B cell (primary cell): ENCODE data around the gene CUBN. TPM values are rescaled to one million over a fixed set of nuclear protein-coding genes. Genes with fewer than 3 reads are reported as not detected.

Experiments
- ATAC-seq: fragments of 200-7000 bp; cut with Tn5 transposase; one replicate; pipeline ENCODE4 v1.10.0; 2021; ENCODE audit warnings: low read depth, mild to moderate bottlenecking, moderate number of reproducible peaks, moderate library complexity
- CTCF ChIA-PET: fragments of 350-600 bp; sonication (Branson Sonifier 250); formaldehyde crosslinking; loops from one replicate; lab custom pipeline; 2021; ENCODE audit warnings: antibody characterized with exemption, inconsistent platforms; lab: Charles Lee
- POLR2A ChIA-PET: fragments of 350-600 bp; sonication (Branson Sonifier 250); formaldehyde crosslinking; loops from one replicate; lab custom pipeline; 2021; ENCODE audit warnings: antibody characterized with exemption; lab: Charles Lee
- DNase-seq: peaks from one replicate; pipeline ENCODE4 v3.0.0; 2013
- H2AFZ ChIP-seq: 2 replicates; pipeline ENCODE4 v1.6.1; 2012; ENCODE audit warnings: mild to moderate bottlenecking, low read depth, low read length; ENCODE audit not compliant: insufficient read depth, poor library complexity, severe bottlenecking
- H3K27ac ChIP-seq, 2 donors: 1 replicate in 1 of 2; 2 replicates in 1 of 2; pipeline ENCODE4 v1.5.1; 2012 to 2013; ENCODE audit warnings: low read length in 2 of 2, mild to moderate bottlenecking in 2 of 2, moderate library complexity in 1 of 2
- H3K27me3 ChIP-seq, 4 experiments: fragments of 200-600 bp in 1 of 4; sonication (generic) in 1 of 4; replicated peaks in 1 of 4; 1 replicate in 2 of 4; 2 replicates in 2 of 4; pipeline versions ENCODE4 v1.6.1 to v1.7.0; 2013 to 2016; ENCODE audit warnings: low read length in 3 of 4, mild to moderate bottlenecking in 2 of 4, mixed read lengths in 1 of 4, moderate library complexity in 1 of 4; ENCODE audit not compliant: insufficient read depth in 4 of 4, control insufficient read depth in 3 of 4; ENCODE audit errors: control extremely low read depth in 1 of 4
- H3K36me3 ChIP-seq, 2 experiments: replicated peaks in 1 of 2; 1 replicate in 1 of 2; 2 replicates in 1 of 2; pipeline versions ENCODE4 v1.6.1 to v1.7.1; 2013; ENCODE audit warnings: low read length in 1 of 2; ENCODE audit not compliant: insufficient read depth in 2 of 2, control insufficient read depth in 1 of 2; ENCODE audit errors: control extremely low read depth in 1 of 2, extremely low read depth in 1 of 2
- H3K4me1 ChIP-seq, 2 donors: fragments of 200-600 bp in 1 of 2; sonication (generic) in 1 of 2; 1 replicate in 1 of 2; 2 replicates in 1 of 2; pipeline versions ENCODE4 v1.5.1 to v1.6.1; 2013 to 2017; ENCODE audit warnings: low read length in 2 of 2; ENCODE audit not compliant: control insufficient read depth in 2 of 2, insufficient read depth in 2 of 2
- H3K4me2 ChIP-seq: replicated peaks from 2 replicates; pipeline ENCODE3; 2012; ENCODE audit warnings: mild to moderate bottlenecking, low read depth, low read length; ENCODE audit not compliant: poor library complexity, severe bottlenecking
- H3K4me3 ChIP-seq, 5 experiments: fragments of 200-600 bp in 1 of 5; sonication (generic) in 1 of 5; 1 replicate in 3 of 5; 2 replicates in 2 of 5; pipeline versions ENCODE4 v1.5.1 to v1.7.0; 2011 to 2016; ENCODE audit warnings: low read length in 4 of 5, mild to moderate bottlenecking in 4 of 5, low read depth in 2 of 5, control low read depth in 1 of 5, moderate library complexity in 1 of 5; ENCODE audit not compliant: insufficient read depth in 1 of 5; ENCODE audit errors: control extremely low read depth in 1 of 5, extremely low read depth in 1 of 5
- H3K79me2 ChIP-seq: fragments of 200-600 bp; sonication (generic); one replicate; pipeline ENCODE4 v1.6.0; 2016; ENCODE audit warnings: low read length; ENCODE audit not compliant: control insufficient read depth, insufficient read depth
- H3K9ac ChIP-seq: fragments of 200-600 bp; sonication (generic); 2 replicates; pipeline ENCODE4 v1.6.1; 2017; ENCODE audit warnings: mild to moderate bottlenecking, low read length, moderate library complexity
- H3K9me3 ChIP-seq, 3 donors: one replicate each; pipeline versions ENCODE4 v1.6.1 to v1.7.1; 2013; ENCODE audit warnings: low read length in 2 of 3; ENCODE audit not compliant: control insufficient read depth in 2 of 3, insufficient read depth in 1 of 3; ENCODE audit errors: control extremely low read depth in 1 of 3
- H4K20me1 ChIP-seq: 2 replicates; pipeline ENCODE4 v1.6.0; 2012; ENCODE audit warnings: mild to moderate bottlenecking, low read length; ENCODE audit not compliant: insufficient read depth, control insufficient read depth, poor library complexity, severe bottlenecking
- H3K27ac Mint-ChIP-seq: one replicate; pipeline ENCODE4 v1.8.0; 2021; ENCODE audit warnings: mixed read lengths
- H3K27me3 Mint-ChIP-seq: one replicate; pipeline ENCODE4 v1.8.0; 2021; ENCODE audit warnings: mixed read lengths
- H3K4me1 Mint-ChIP-seq: one replicate; pipeline ENCODE4 v1.8.0; 2021; ENCODE audit warnings: mixed read lengths
- H3K4me3 Mint-ChIP-seq: one replicate; pipeline ENCODE4 v1.8.0; 2021; ENCODE audit warnings: mixed read lengths
- H3K9me3 Mint-ChIP-seq: one replicate; pipeline ENCODE4 v1.8.0; 2022; ENCODE audit warnings: mixed read lengths; ENCODE audit not compliant: insufficient read depth
- CTCF ChIP-seq: fragments of 200-600 bp; IDR thresholded peaks from one replicate; pipeline ENCODE4 v1.8.0; 2022; ENCODE audit warnings: antibody characterized with exemption, mild to moderate bottlenecking
- EZH2 ChIP-seq: IDR thresholded peaks from 2 replicates; pipeline ENCODE4 v1.6.1; 2012; ENCODE audit warnings: borderline replicate concordance, low read depth, mild to moderate bottlenecking, moderate library complexity, low read length; ENCODE audit not compliant: insufficient read depth, poor library complexity, severe bottlenecking
- WGBS: methylation state at CpG from one replicate; pipeline ENCODE4 v1.1.5; 2013; ENCODE audit warnings: missing lambda C conversion rate; ENCODE audit not compliant: insufficient coverage; 5-methylcytosine and 5-hydroxymethylcytosine counted together
- intact Hi-C: fragments of 100-400 bp; cut with micrococcal nuclease; formaldehyde crosslinking; loops from one replicate; pipeline ENCODE4 v1.10.0; 2022
- polyA plus RNA-seq: library from polyadenylated mRNA; depleted of rRNA; stranded (reverse); fragments of >200 nt; gene quantifications from 2 replicates; pipeline ENCODE4 v1.2.3, GENCODE V29; 2012
- total RNA-seq, 2 donors: library from RNA; stranded (reverse); fragments of 120-200 nt in 1 of 2; gene quantifications; 1 replicate in 1 of 2; 2 replicates in 1 of 2; pipeline versions ENCODE4 v1.2.3 to v1.2.4, GENCODE V29; 2013 to 2022

CUBN gene
- total and polyA plus RNA-seq, 2 donors (not counting 1 experiment from before 2014, with no cell fraction given): 4.2 to 5.7 TPM

- Histone ChIP-seq H3K9me3 (no peaks in the 10 kb centered on the region), H3K27me3 (no peaks in the 10 kb centered on the region), H3K36me3 (peaks cover 0 to 5% of the 10 kb centered on the region in 2 experiments), H2AFZ (no peak overlapping the region), H3K4me2 (no peak overlapping the region), H3K79me2 (peaks cover 58% of the 10 kb centered on the region), H3K9ac (no peak overlapping the region), H3K27ac (no peak overlapping the region), H4K20me1 (no peaks in the 10 kb centered on the region), H3K4me1 (peaks cover 6 to 9% of the 10 kb centered on the region in 2 donors), H3K4me3 (no peak overlapping the region)
- DNase-seq (no peak), ATAC-seq (no peak)
- WGBS: 100% methylated on average over 1 of the region's 2 CpGs
- Mint-ChIP-seq H3K27me3 (no peaks in the 10 kb centered on the region), H3K4me1 (peaks cover 23% of the 10 kb centered on the region), H3K9me3 (no peaks in the 10 kb centered on the region), H3K4me3 (no peak overlapping the region), H3K27ac (no peak overlapping the region)
- no peak for TF ChIP-seq EZH2
- intact Hi-C loops: loop anchor here (10.0 kb wide), 1 partner anchor 899 kb away; no protein-coding TSS in a partner anchor
- POLR2A ChIA-PET: no interaction called here
- CTCF ChIA-PET: interaction anchor here (0.7 kb wide), 1 partner anchor 453 kb away, joined by 3 read pairs; no protein-coding TSS in a partner anchor
Measured at GRCh38 chr10:16803464-16803863, 326.1 kb downstream of the CUBN start.

GRCh38 chr10:16799621-16800020 is 330.0 kb downstream of the CUBN start:
- no peak overlapping the region for H3K4me3 Mint-ChIP-seq
- Histone ChIP-seq H4K20me1 (no peaks in the 10 kb centered on the region), H3K79me2 (peaks cover 77% of the 10 kb centered on the region), H3K27ac (no peak overlapping the region), H3K4me1 (peaks cover 6 to 9% of the 10 kb centered on the region in 2 donors), H3K4me3 (no peak overlapping the region), H3K4me2 (no peak overlapping the region), H3K36me3 (peaks cover 0 to 3% of the 10 kb centered on the region in 2 experiments), H3K9ac (no peak overlapping the region), H3K9me3 (no peaks in the 10 kb centered on the region), H2AFZ (no peak overlapping the region), H3K27me3 (no peaks in the 10 kb centered on the region)
- H3K27ac Mint-ChIP-seq: no peak overlapping the region
- H3K27me3 Mint-ChIP-seq: no peaks in the 10 kb centered on the region
- no peak for DNase-seq
- ChIA-PET CTCF (no interaction called here), POLR2A (no interaction called here)
- TF ChIP-seq CTCF: no peak
- no peak for TF ChIP-seq EZH2
- ATAC-seq: no peak
- H3K4me1 Mint-ChIP-seq: peaks cover 26% of the 10 kb centered on the region
- intact Hi-C loops: loop anchor here (10.0 kb wide), 1 partner anchor 895 kb away; no protein-coding TSS in a partner anchor
- 57% methylated on average over 6 of the region's 8 CpGs for WGBS
- no peaks in the 10 kb centered on the region for H3K9me3 Mint-ChIP-seq
